GM19395 (cell line): Measurements from ENCODE around the gene SLC10A7.

Source experiments
- ATAC-seq: cut with Tn5 transposase; IDR thresholded peaks from one replicate; pipeline ENCODE4 v1.9.1; 2021; ENCODE audit warnings: mild to moderate bottlenecking, moderate library complexity; ENCODE audit not compliant: unreplicated experiment

The SLC10A7 gene, protein sequence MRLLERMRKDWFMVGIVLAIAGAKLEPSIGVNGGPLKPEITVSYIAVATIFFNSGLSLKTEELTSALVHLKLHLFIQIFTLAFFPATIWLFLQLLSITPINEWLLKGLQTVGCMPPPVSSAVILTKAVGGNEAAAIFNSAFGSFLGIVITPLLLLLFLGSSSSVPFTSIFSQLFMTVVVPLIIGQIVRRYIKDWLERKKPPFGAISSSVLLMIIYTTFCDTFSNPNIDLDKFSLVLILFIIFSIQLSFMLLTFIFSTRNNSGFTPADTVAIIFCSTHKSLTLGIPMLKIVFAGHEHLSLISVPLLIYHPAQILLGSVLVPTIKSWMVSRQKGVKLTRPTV

DNA sequence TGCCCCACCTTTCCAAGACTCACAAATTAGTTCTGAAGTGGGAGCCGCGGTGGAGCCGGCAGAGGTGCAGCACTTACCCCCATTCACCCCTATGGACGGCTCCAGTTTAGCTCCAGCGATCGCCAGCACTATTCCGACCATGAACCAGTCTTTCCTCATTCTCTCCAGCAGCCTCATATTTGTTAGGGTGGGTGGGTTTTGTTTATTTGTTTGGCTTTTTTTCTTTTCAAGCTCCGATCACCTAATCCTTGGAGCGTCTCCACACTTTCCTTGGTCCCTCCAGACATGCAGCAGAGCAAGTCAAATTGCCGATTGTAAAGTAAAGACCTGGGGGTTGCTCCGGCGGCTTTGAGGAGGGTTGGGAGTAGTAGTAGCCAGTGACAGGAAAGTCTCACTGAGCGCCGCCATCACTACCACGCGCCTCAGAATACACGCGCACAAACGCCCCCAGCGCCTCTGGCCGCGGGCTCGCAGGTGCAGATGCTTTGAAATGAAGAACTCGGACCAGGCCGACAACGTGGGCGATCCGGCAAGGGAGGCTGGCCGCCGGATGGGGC, at the start of gene SLC10A7:
Gene SLC10A7 (minus strand): TSS at position 400 of the 557 bp plus-strand sequence. CDS start 223 bp downstream, at position 177.
- ATAC-seq = peak; percentile 84

DNA sequence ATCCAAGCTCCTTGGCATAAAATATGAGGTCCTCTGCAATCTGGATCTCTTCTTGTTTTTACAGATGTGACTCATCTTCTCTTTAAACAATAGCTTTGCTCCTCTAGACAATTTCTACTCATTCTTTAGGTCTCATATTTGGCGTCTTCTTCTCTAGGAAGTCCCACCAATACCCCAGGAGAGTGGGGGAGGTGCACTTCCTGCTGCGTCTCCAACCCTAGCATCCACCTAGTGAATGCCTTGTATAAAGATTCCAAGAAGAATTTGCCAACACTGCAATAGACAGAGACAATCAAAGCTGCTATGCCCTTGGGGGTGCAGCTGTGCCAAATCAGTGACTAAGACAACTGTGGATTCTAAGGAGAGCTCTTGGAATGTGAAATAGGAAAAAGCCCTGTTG, 45.7 kb upstream of the SLC10A7 start:
- ATAC-seq = no peak

DNA sequence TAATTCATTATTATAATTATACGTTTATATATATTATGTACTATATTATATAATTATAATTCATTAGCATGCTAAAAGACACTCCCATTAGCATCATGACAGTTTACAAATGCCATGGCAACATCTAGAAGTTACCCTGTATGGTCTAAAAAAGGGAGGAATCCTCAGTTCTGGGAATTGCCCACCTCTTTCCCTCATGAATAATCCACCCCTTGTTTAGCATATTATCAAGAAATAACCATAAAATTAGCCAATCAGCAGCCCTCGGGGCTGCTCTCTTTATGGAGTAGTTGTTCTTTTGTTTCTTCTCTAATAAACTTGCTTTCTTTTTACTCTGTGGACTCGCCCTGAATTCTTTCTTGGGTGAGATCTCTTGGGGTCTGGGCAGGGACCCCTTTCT, 42.8 kb upstream of the SLC10A7 start:
- no peak for ATAC-seq

DNA sequence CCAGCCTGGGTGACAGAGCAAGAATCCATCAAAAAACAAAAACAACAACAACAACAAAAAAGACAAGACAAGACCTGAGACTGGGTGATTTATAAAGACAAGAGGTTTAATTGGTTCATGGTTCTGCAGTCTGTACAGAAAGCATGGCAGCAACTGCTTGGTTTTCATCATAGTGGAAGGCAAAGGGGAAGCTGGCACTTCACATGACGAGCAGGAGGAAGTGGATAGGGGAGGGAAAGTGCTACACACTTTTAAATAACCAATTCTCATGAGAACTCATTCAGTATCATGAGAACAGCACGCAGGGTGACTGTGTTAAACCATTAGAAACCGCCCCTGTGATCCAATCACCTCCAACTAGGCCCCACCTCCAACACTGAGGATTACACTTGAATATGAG, 28.4 kb upstream of the SLC10A7 start:
- ATAC-seq = no peak

DNA sequence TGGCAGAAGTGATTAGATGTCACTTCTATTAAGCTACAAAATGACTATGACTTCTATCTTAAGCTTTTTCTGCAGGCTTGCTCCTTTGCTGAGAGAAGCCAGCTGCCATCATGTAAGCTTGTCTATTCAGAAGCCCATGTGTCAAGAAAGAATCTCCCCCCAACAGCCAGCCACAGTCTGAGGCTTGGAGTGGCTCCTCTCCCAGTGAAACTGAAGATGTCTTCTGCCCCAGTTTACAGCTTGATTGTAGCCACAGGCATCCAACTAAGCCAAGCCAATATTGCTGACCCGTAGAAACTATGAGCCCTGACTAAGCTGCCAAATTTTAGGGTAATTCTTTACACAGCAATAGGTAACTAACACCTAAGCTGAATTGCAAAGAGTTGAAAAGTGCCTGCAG, 26.7 kb upstream of the SLC10A7 start:
- ATAC-seq = no peak

DNA sequence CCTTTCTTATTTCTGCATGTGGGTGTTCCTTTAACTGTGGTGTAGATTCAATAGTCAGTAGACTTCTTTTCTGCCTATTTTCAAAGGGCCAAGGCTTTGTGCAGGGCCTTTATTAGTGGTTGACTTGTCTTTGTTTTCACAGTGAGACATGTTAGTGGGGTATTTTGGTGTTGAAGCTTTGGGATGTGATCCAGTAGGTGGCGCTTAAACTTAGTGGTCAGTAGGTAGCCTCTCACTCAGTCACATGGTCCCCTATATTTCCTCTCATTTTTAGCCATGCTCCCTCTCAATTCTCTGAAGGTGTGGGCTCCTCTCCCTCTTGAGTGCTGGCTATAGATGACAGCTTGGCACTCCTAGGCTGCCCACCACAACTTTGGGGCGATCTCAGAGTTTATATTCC, 23.4 kb upstream of the SLC10A7 start:
- ATAC-seq = peak; percentile 63

DNA sequence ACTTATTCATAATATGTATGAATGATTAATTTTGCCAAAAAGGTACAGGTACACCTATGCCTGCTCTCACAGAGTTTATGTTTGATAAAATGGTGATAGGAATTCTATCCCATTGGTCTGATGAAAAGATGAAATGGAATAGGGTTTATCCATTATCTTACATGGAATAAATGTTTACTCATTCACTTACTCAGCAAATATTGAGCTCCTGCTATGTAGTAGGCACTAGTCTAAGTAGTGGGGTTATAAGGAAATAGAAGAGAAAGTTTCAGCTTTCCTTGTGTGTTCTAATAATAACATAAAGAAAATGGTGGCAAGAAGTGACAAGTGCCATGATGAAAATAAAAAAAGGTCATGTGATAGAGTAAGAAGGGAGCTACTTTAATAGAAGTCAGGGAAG, 12.4 kb upstream of the SLC10A7 start:
- no peak for ATAC-seq

DNA sequence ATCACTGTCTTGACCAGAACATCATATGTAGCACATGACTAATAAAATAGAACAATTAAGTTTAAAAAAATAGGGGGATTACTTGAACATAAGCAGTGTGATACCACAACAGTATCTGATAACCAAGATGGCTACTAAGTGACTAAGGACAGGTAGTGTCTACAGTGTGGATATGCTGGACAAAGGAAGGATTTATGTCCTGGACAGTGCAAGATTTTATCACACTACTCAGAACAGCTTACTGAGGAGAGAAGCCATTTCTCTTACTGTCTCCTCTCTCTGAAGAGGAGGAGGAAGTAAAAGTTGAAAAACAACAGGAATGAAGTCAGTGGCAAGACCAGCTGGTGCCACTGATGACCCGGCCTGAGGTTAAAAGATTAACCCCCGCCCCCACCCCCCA, 4.0 kb upstream of the SLC10A7 start:
- ATAC-seq = no peak

DNA sequence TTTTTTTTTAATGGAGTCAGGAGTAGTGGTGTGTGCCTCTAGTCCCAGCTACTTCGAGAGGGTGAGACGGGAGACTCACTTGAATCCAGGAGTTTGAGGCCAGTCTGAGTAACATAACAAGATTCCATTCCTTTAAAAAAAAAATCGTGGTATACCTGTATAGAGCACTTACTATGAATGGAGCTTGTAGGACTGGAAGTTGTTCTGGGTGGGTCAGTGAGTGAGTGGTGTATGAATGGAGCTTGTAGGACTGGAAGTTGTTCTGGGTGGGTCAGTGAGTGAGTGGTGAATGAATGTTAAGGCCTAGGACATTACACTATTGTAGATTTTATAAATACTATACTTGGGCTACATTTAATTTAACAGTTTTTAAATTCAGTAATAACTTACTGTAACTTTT, 2.9 kb upstream of the SLC10A7 start:
- no peak for ATAC-seq

DNA sequence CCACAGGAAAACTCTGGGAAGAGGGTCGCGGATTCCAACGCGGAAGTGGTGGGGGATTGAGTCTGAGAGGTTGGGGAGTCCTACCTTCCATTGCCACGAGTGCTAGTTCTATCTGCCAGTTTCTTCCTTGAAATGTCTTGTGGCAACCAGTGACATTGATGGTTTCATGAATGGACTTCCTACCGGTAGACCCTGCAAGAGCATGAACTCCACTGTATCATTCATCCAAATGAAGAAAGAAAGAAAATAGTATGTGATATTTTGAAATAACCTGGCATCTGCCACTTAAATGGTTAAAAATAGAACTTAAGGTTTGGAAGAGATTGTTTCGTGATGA, 1.1 kb upstream of the SLC10A7 start:
- ATAC-seq = peak; percentile 26

DNA sequence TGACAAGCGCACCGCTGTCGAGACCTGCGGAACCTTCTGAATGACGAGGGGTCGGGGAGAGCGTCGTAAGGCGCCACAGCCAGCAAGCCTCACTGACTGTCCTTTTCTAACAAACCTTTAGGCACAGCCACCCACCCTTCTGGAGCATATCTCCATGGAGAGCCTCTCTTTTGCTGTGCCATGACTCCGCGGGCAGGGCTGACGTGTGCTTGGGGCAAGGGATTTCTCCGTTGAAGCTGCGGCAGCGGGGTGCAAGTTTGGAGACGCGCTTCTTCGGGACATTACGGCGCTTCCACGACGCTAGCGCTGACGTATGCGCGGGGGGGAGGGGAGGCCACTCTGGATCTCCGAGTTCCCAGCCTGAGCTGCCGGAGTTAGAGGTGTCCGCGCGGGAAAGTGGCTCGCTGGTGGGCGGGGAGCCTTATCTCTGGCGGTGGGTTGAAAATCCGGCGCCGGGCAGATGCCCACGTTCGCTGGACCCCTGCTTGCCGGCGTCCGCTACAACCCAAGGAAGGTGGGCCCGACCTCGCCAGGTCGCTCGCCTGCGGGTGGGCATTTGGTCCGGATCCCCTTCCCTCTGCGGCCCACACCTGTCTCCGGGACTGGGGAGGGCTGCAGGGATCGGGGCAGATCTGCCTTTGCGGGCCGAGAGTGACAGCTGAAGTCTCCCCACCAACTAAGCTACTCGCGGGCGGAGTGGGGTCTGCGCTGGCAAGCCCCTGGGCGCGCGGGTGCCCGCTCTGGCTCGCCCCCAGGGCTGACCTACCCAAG, 543 bp upstream of the SLC10A7 start:
- ATAC-seq = peak; percentile 77

DNA sequence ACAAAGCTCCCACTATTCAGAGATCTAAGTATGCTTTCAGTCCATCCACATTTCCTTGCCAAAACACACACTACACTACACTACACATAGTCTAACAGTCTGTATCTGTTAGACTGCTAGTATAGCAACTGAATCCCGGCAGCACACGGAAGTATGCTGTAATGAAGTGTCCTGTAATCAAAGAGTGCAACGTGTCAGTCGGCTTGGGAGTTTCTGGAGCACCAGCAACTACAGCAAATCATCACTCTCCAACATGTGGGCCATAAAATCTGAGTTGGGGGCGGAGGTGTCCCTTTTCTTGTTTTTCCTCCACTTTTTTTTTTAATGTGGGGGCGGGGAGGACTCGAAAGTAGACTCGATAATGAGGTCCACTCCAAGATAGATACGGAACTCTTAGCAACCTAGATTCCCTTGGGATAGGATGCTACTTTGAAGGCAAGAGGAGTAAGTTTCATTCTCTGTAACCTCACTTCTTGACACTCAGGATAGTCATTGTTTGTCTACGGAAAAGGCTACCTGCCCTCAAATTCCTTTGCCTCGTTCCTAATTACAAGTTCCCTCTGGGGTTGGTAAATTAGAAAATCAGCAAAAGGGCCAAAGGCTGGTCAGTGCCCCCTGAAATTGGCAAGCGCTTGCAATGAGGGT, 722 bp downstream of the SLC10A7 start:
- peak; percentile 42 for ATAC-seq

DNA sequence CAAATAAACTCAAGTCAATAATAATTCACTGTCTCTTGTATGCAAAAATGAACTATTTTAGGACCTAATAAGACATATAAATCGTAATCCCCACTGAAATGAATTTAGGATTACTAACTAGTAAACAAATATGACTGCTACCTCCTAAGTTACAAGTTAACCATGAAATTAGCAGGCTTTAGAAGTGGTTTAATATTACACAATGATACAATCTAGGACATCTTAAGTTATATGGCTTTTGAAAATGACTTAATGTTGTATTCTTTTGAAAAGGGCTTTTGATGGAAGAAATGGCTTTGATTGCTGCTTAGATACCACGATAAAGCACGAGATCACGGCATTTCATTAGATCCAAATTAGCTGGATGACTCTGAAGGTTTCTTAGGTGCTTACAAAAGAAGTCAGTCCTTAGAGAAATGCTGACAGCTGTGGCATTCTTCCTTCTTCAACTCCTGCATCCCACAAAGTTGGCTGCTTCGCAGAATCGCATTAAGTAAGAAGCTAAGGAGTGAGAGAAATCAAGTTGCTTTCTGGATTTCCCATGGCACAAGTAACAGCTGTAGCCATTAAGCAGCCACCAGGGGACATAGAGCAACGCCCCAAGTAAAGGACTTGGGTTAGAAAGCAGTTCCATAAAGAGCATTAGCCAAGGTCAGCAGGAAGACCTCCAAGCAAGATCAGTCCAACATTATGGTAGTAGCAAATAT, 6.9 kb downstream of the SLC10A7 start:
- ATAC-seq = no peak

DNA sequence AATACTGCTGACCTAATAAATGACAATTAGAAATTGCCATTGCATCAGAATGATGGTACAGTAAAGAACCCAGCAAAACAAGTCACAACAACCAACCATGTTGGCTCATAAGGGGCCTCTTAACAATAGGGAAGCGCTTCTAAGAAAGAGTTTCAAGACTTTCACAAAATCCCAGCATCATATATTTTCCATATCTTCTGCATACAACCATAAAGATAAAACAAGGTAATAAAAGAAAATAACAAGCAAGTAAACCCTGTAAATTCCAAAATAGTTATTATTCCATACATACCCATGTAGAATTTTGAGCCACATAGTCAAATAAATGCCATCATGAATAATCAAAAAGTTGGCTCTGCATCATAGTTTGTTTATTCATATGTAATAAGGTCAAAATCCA, 8.2 kb downstream of the SLC10A7 start:
- ATAC-seq = no peak

DNA sequence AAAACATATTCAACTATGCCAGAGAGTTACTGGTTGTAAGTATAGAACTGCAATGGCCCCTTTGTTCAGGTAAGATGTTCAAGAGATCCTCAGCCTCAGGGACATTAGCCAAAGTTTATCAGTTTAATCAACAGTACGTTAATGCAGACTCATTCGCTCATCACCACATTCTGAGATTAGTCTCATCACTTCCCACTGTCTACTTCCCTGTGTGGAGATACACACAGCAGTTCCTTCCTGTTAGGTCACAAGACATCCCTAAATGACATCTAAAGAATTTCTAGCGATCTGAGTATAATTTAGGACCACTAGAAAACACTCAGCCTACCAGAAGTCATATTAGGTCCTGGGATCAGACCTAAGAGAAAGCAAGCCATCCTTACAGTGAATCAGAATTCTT, 10.4 kb downstream of the SLC10A7 start:
- ATAC-seq = no peak

DNA sequence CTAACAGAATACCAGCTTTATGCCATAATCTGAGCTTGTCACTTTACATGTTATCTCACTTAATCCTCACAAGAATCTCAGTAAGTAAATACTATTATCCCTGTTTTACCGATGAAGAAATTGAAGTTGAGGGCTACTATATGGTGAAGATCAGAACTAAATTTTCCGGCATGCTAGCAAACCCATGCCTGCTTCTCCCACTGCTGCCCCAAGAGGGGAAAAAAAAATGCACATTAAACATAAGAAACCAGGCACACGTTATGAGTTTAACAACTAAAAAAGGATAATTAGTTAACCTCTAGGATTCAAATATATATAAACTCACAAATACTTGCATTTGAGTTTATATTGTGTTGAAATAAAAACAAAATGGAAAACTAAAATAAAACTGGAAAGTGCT, 10.8 kb downstream of the SLC10A7 start:
- no peak for ATAC-seq

DNA sequence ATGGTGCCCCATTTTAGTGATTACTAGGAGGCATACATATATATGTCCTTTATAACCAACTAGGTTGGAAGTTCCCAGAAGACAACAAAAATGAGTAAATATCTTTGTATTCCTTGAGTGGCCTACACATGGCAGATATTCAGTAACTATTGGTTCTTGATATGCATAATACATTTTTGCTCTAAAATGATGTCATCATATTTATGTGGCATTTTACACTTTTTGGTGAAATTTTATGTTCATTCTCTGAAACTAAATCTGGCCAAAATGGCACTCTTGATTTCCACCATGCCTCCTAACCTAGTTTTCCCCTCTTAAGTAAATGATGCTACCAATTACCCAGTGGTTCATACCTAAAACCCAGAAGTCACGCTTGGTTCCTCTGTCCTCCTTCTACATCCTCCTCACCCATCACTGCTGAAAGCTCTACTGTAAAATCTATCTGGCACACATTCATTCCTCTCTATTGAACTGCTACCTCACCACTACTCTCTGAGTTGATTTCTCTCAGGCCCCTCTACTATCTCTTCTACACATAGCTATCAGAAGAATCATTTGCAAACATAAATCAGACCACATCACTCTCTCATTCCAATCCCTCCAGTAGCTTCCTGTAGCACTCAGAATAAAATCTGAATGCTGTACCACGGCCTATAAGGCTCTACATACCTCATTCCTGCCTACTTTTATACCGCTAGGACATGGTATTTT, 13.4 kb downstream of the SLC10A7 start:
- ATAC-seq = no peak

DNA sequence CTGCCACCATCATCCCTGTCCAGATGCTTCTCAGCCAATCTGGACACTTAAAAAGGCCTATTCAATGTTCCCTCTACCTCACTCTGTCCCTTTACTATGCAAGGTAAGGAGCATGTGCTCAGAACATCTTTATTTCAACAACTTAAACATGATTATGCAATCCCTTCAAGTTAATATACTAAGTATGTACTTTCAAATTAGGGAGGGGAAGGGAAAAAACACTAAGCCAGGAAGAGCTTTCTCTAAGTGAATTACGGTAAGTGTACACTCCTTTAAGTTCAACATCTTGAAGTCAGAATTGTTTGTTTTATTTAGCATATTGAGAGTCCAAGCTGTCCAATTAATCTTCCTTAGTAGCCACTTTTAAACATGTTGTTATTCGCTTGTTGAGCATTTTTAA, 14.1 kb downstream of the SLC10A7 start:
- no peak for ATAC-seq

DNA sequence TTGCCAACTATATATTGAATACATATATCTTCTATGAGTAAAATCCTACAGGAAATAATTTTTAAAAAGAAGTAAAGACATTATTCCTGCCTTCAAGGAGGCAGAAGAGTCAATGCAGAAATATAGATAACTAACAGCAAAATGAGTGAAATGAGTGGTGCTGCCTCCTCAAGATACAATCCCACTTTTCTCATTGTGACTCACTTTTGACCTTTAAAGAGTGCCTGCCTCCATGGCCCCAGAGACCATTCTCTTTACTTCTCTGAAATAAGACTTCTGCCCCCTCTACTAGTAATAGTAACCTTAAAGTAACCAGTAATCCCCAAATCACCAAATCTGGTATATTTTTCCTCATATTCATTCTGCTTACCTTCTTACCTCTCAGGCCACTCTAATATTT, 15.5 kb downstream of the SLC10A7 start:
- no peak for ATAC-seq

DNA sequence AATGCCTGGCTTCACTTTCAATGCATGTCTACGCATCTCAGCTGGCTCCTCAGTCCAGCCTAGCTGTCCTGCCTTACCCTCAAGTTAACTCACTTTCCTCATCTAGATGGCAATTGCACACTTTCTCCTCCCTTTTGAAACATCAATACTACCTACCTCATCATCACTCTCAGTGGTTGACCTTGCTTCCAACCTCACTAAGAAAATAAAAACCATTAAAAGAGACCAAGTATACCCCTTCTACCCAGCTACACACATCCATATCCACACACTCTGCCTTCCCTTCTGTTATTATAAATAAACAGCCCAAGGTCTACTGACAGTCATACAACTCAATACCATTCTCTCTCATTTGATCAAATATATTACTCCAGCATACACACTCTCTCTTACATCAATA, 21.5 kb downstream of the SLC10A7 start:
- no peak for ATAC-seq

DNA sequence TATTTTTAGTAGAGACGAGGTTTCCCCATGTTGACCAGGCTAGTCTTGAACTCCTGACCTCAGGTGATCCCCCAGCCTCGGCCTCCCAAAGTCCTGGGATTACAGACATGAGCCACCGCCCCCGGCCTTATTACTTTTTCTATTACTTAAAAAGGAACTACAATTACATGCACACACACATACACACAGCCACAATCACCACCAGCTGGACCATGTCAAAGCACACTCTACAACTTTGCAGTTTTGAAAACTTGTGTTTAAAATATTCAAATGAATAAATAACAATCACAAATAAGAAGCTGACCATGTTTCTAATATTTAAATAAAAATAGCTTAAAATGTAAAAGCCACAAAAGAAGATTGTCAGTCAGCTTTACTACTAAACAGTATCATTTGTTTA, 23.4 kb downstream of the SLC10A7 start:
- no peak for ATAC-seq
